ENCODE results near the gene C1orf226. TPM values are rescaled to one million over a fixed set of nuclear protein-coding genes. Genes with fewer than 3 reads are reported as not detected.

C1orf226 gene
- total and polyA plus RNA-seq, 2 of the 8 experiments (the other 6 are each of a cell fraction or from before 2014, with no cell fraction given) = 8.2 to 18.8 TPM

DNA sequence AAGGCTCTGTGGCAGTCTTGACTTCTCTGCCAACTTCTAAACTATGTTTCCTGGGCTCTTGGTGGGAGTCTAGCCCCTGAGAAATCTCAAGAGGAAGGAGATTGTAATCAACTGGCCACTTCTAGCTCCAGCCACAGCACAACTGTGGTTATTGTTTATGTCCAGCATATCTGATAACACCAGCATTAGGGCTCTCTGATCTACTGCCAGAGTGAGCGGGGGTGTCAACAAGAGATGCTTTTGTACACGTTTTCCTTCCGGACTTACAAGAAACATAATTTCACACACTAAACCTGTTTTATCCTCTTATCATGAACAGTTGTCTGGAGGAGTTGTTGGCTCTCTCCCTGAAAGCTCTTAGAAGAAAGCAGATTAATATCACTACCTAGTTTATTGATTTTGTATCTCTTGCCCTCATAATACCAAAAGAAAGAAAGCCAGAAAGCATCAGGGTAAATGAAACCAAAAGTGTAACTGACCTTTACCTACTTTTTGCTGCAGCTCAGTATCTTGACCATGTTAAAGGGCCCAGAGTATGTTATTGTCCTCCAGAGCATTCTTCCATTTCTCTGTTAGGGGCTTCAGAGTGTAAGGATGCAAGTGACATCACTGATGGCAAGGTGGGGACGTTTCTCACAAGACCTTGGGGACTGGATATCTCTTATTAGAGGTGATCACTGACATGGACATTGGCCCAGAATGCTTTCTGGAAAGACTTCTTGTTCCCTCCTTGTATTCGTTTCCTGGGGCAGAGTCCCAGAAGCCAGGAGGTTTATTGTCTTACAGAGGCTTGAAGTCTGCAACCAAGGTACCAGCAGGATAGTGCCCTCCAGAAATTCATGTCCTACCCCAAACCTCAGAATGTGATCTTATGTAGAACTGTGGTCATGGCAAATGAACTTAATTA, 40.0 kb downstream of the C1orf226 start:
- Histone ChIP-seq H3K23me2 (ENCODE audit: low read depth, low read length) (no peaks in the 10 kb centered on the region), H2BK20ac (ENCODE audit: low read length) (no peak overlapping the region), H2AFZ (ENCODE audit: low read length) (no peak overlapping the region), H3K27me3 (replicated peaks in 1 of 4; ENCODE audit: control insufficient read depth in 3 of 4, extremely low read depth in 1 of 4, insufficient read depth in 3 of 4, low read length in 3 of 4) (no peaks in the 10 kb centered on the region), H3K18ac (ENCODE audit: extremely low read depth, low read length) (no peak overlapping the region), H3K56ac (replicated peaks; ENCODE audit: insufficient read length, low read depth, low read length) (no peak overlapping the region), H3K14ac (ENCODE audit: insufficient read length) (no peak overlapping the region), H2BK5ac (ENCODE audit: low read depth, low read length) (no peak overlapping the region), H3K9ac (replicated peaks in 1 of 4; ENCODE audit: extremely low read depth in 1 of 4, low read depth in 3 of 4, low read length in 3 of 4) (no peak overlapping the region), H3K4me1 (replicated peaks in 1 of 4; ENCODE audit: control insufficient read depth in 3 of 4, insufficient read depth in 4 of 4, low read length in 3 of 4) (no peaks in the 10 kb centered on the region), H3K79me2 (ENCODE audit: control insufficient read depth in 1 of 2, insufficient read depth in 2 of 2, low read length in 2 of 2) (no peaks in the 10 kb centered on the region), H4K5ac (ENCODE audit: insufficient read length, low read depth, low read length) (no peak overlapping the region), H3K9me3 (ENCODE audit: insufficient read depth in 2 of 2, low read depth in 1 of 2, low read length in 1 of 2) (no peaks in the 10 kb centered on the region), H3K4ac (replicated peaks; ENCODE audit: insufficient read length, low read depth, low read length) (no peak overlapping the region), H4K20me1 (replicated peaks in 1 of 2; ENCODE audit: control insufficient read depth in 1 of 2, insufficient read depth in 2 of 2, low read length in 2 of 2) (no peaks in the 10 kb centered on the region), H2BK12ac (ENCODE audit: low read depth, low read length) (no peak overlapping the region), H3K27ac (ENCODE audit: low read depth, low read length) (no peak overlapping the region), H3K4me2 (ENCODE audit: insufficient read depth in 1 of 2, low read depth in 2 of 2, low read length in 2 of 2) (no peak overlapping the region), H4K91ac (replicated peaks; ENCODE audit: insufficient read length, low read length) (no peak overlapping the region), H3K23ac (ENCODE audit: insufficient read length) (no peak overlapping the region), H3K4me3 (ENCODE audit: extremely low read depth in 1 of 4, insufficient read depth in 2 of 4, low read depth in 3 of 4, low read length in 4 of 4) (no peak overlapping the region), H3K36me3 (ENCODE audit: control insufficient read depth in 2 of 4, insufficient read depth in 4 of 4, low read length in 3 of 4) (no peaks in the 10 kb centered on the region), H3K79me1 (ENCODE audit: low read depth, low read length) (no peaks in the 10 kb centered on the region), H4K8ac (ENCODE audit: extremely low read depth, insufficient read depth, low read length) (no peak overlapping the region), H2BK120ac (replicated peaks; ENCODE audit: low read depth, low read length) (no peak overlapping the region), H2AK5ac (ENCODE audit: low read depth, low read length) (no peak overlapping the region), H2BK15ac (ENCODE audit: low read length) (no peak overlapping the region)
- FAIRE-seq (no peak), DNase-seq (ENCODE audit: low read depth in 1 of 2, low spot score in 2 of 2) (no peak)
- CTCF ChIA-PET (ENCODE audit: partially characterized antibody) = interaction anchor here (0.6 to 1.3 kb wide), 4 partner anchors 11 to 517 kb away, joined by 3 to 4 read pairs (median 4); no protein-coding TSS in a partner anchor
- POLR2A ChIA-PET (ENCODE audit: partially characterized antibody) = no interaction called here
- WGBS, 2 experiments (ENCODE audit: extremely low coverage in 1 of 2, insufficient coverage in 1 of 2, insufficient read length in 1 of 2, insufficient replicate concordance in 2 of 2, low coverage in 1 of 2, low lambda C conversion rate in 2 of 2, missing lambda C conversion rate in 1 of 2) = 74% methylated on average over 5 of the region's 5 CpGs; no CpG with 5 or more reads in 1 of the 2 experiments
- TF ChIP-seq, protein P1, sequence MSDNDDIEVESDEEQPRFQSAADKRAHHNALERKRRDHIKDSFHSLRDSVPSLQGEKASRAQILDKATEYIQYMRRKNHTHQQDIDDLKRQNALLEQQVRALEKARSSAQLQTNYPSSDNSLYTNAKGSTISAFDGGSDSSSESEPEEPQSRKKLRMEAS (IDR thresholded peaks at IDR 0.05) = no peak
- no peak for TF ChIP-seq NANOG (IDR thresholded peaks at IDR 0.05; ENCODE audit: insufficient read depth, low read depth, low read length, poor library complexity, severe bottlenecking)
- TF ChIP-seq BRCA1 (IDR thresholded peaks at IDR 0.05; ENCODE audit: low read depth, low read length) = no peak
- no peak for TF ChIP-seq CHD1 (IDR thresholded peaks at IDR 0.05; ENCODE audit: low read depth, low read length)
- TF ChIP-seq SRF (IDR thresholded peaks at IDR 0.05; ENCODE audit: low read depth, low read length) = no peak
- TF ChIP-seq RAD21 (IDR thresholded peaks at IDR 0.05 in 1 of 2, conservative IDR thresholded peaks at IDR 0.05 in 1 of 2; ENCODE audit: low read depth in 2 of 2, low read length in 2 of 2) = no peak
- TF ChIP-seq EZH2 (IDR thresholded peaks at IDR 0.05; ENCODE audit: low read depth, low read length, severe bottlenecking) = no peak
- TF ChIP-seq ZNF274 (IDR thresholded peaks at IDR 0.05; ENCODE audit: borderline replicate concordance, extremely low read depth, low read length) = no peak
- no peak for TF ChIP-seq POLR2AphosphoS5 (IDR thresholded peaks at IDR 0.05; ENCODE audit: low read depth, low read length)
- TF ChIP-seq, protein P2, sequence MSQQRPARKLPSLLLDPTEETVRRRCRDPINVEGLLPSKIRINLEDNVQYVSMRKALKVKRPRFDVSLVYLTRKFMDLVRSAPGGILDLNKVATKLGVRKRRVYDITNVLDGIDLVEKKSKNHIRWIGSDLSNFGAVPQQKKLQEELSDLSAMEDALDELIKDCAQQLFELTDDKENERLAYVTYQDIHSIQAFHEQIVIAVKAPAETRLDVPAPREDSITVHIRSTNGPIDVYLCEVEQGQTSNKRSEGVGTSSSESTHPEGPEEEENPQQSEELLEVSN (IDR thresholded peaks at IDR 0.05) = no peak
- TF ChIP-seq BACH1 (IDR thresholded peaks at IDR 0.05; ENCODE audit: low read length) = no peak

Measured in H1 (cell line).